HepG2 (cell line): ENCODE measurements around the gene ARL3. TPM values are rescaled to one million over a fixed set of nuclear protein-coding genes. Genes with fewer than 3 reads are reported as not detected.

ENCODE experiments used
- ATAC-seq: fragments of 200-7000 bp; cut with Tn5 transposase; 3 replicates; pipeline ENCODE4 v1.9.1; 2020; ENCODE audit warnings: mild to moderate bottlenecking, moderate library complexity
- BruUV-seq: library from RNA; stranded (reverse); fragments of 400-500 nt; replicated peaks from 2 replicates; lab custom pipeline; 2021; lab: Mats Ljungman, UMichigan
- CTCF ChIA-PET: fragments of 300-600 bp; formaldehyde crosslinking; extraction: SDS; loops from one replicate; lab custom pipeline; 2021; ENCODE audit warnings: low total read pairs, inconsistent platforms, low intra/inter-chr PET ratio; lab: Yijun Ruan, JAX
- POLR2A ChIA-PET: fragments of 350-600 bp; sonication (Branson Sonifier 250); formaldehyde crosslinking; loops from one replicate; lab custom pipeline; 2020; ENCODE audit warnings: antibody characterized with exemption, inconsistent platforms; lab: Yijun Ruan, JAX
- DNase-seq: peaks from one replicate; pipeline ENCODE4 v3.0.0-alpha.2; 2015; ENCODE audit warnings: low spot score
- FAIRE-seq: peaks from 3 replicates; lab custom pipeline; 2011; peaks lifted over from hg19 to GRCh38; lab: Jason Lieb, UNC
- H2AFZ ChIP-seq: one replicate; pipeline ENCODE4 v1.6.1; 2011; ENCODE audit warnings: low read length, inconsistent platforms
- H3K27ac ChIP-seq: fragments of 300-600 bp; 3 replicates; pipeline ENCODE4 v1.8.0; 2011; ENCODE audit warnings: mixed run types, mild to moderate bottlenecking, mixed read lengths, low read length, inconsistent platforms; ENCODE audit not compliant: insufficient read depth; ENCODE audit errors: extremely low read length
- H3K27me3 ChIP-seq, 2 experiments: fragments of 200-600 bp in 1 of 2; 2 replicates in 1 of 2; 3 replicates in 1 of 2; pipeline versions ENCODE4 v1.6.0 to v1.8.0; 2011; ENCODE audit warnings: low read length in 2 of 2, mild to moderate bottlenecking in 2 of 2, moderate library complexity in 2 of 2, inconsistent platforms in 1 of 2; ENCODE audit not compliant: insufficient read depth in 2 of 2, control insufficient read depth in 1 of 2
- H3K36me3 ChIP-seq, 2 experiments: fragments of 200-600 bp in 1 of 2; replicated peaks in 1 of 2; 2 replicates in 1 of 2; 3 replicates in 1 of 2; pipeline versions ENCODE4 v1.5.1 to v1.8.0; 2011; ENCODE audit warnings: low read length in 2 of 2, inconsistent platforms in 1 of 2; ENCODE audit not compliant: insufficient read depth in 2 of 2, control insufficient read depth in 1 of 2
- H3K4me1 ChIP-seq: 2 replicates; pipeline ENCODE4 v1.5.1; 2012; ENCODE audit warnings: low read length, inconsistent platforms; ENCODE audit not compliant: insufficient read depth
- H3K4me2 ChIP-seq: 2 replicates; pipeline ENCODE4 v1.6.0; 2011; ENCODE audit warnings: low read depth, low read length, inconsistent platforms
- H3K4me3 ChIP-seq, 3 experiments: fragments of 200-600 bp in 1 of 3; sonication (generic), shearing (Covaris generic) in 1 of 3; replicated peaks in 1 of 3; 2 replicates each; pipeline ENCODE4 v1.5.1; 2011 to 2016; ENCODE audit warnings: low read length in 3 of 3, inconsistent platforms in 2 of 3, low read depth in 2 of 3, mild to moderate bottlenecking in 2 of 3, control low read depth in 1 of 3, mixed read lengths in 1 of 3; ENCODE audit not compliant: insufficient read depth in 1 of 3
- H3K79me2 ChIP-seq: one replicate; pipeline ENCODE4 v1.6.1; 2011; ENCODE audit warnings: low read length, inconsistent platforms; ENCODE audit not compliant: insufficient read depth
- H3K9ac ChIP-seq: 2 replicates; pipeline ENCODE4 v1.6.0; 2011; ENCODE audit warnings: mild to moderate bottlenecking, low read depth, low read length, inconsistent platforms; ENCODE audit not compliant: insufficient read depth
- H3K9me3 ChIP-seq: 2 replicates; pipeline ENCODE4 v1.5.1; 2012; ENCODE audit warnings: mild to moderate bottlenecking, low read length
- H4K20me1 ChIP-seq: 2 replicates; pipeline ENCODE4 v1.6.0; 2011; ENCODE audit warnings: inconsistent platforms, mild to moderate bottlenecking, low read length, moderate library complexity; ENCODE audit not compliant: insufficient read depth
- KIAA2018 ChIP-seq: sonication (generic); formaldehyde crosslinking; IDR thresholded peaks from 2 replicates; pipeline ENCODE4 v1.5.0; 2020; ENCODE audit warnings: mild to moderate bottlenecking, missing genetic modification reagents, borderline replicate concordance
- KLF6 ChIP-seq: IDR thresholded peaks from 2 replicates; pipeline ENCODE4 v1.8.0; 2016; ENCODE audit warnings: missing biosample characterization, missing genetic modification reagents
- MAFG ChIP-seq: sonication (generic); formaldehyde crosslinking; IDR thresholded peaks from 2 replicates; pipeline ENCODE4 v1.5.1; 2020; ENCODE audit warnings: mild to moderate bottlenecking, missing genetic modification reagents
- MED1 ChIP-seq: sonication (generic); formaldehyde crosslinking; IDR thresholded peaks from 2 replicates; pipeline ENCODE4 v1.4.0; 2020; ENCODE audit warnings: missing genetic modification reagents
- MTERF4 ChIP-seq: sonication (generic); formaldehyde crosslinking; IDR thresholded peaks from 2 replicates; pipeline ENCODE4 v1.8.0; 2023; ENCODE audit warnings: mild to moderate bottlenecking, missing genetic modification reagents
- PHF8 ChIP-seq: sonication (generic); formaldehyde crosslinking; IDR thresholded peaks from 2 replicates; pipeline ENCODE4 v1.5.0; 2020; ENCODE audit warnings: missing genetic modification reagents
- ZNF816 ChIP-seq: sonication (generic); formaldehyde crosslinking; IDR thresholded peaks from 2 replicates; pipeline ENCODE4 v1.8.0; 2022; ENCODE audit warnings: missing genetic modification reagents, mild to moderate bottlenecking, borderline replicate concordance
- WGBS: methylation state at CpG from one replicate; pipeline ENCODE4 v1.1.6; 2017; ENCODE audit warnings: low lambda C conversion rate; 5-methylcytosine and 5-hydroxymethylcytosine counted together
- in situ Hi-C: cut with HindIII; loops from 2 replicates; pipeline ENCODE4 v1.10.0; 2017; ENCODE audit warnings: low pct_unique_long_range_greater_than_20kb; ENCODE audit not compliant: extremely low pct_ligation_motif_present
- intact Hi-C: fragments of 100-400 bp; cut with micrococcal nuclease; formaldehyde crosslinking; loops from one replicate; pipeline ENCODE4 v1.10.0; 2022; ENCODE audit not compliant: unreplicated experiment
- polyA plus RNA-seq, 8 experiments: library from polyadenylated mRNA; depleted of rRNA in 3 of 8; stranded (reverse) in 7 of 8; unstranded in 1 of 8; fragments of >200 nt; fragmentation: Illumina TruSeq in 4 of 8; extraction: Trizol in 4 of 8; gene quantifications; 2 replicates each; pipeline versions ENCODE4 v1.2.1 to v1.2.3, GENCODE V29; 2011 to 2016; ENCODE audit warnings: low read depth in 4 of 8, missing spikeins in 1 of 8, mixed read lengths in 1 of 8; ENCODE audit not compliant: insufficient read depth in 1 of 8
- total RNA-seq, 5 experiments: library from RNA; depleted of rRNA; stranded (reverse); fragments of >200 nt; fragmentation: Illumina TruSeq; extraction: Trizol; gene quantifications; 2 replicates each; pipeline ENCODE4 v1.2.3, GENCODE V29; 2016; ENCODE audit warnings: low read depth in 1 of 5

ARL3 gene
- total and polyA plus RNA-seq, 2 of the 13 experiments (the other 11 are each of a cell fraction or from before 2014, with no cell fraction given): 5.2 to 6.6 TPM

DNA sequence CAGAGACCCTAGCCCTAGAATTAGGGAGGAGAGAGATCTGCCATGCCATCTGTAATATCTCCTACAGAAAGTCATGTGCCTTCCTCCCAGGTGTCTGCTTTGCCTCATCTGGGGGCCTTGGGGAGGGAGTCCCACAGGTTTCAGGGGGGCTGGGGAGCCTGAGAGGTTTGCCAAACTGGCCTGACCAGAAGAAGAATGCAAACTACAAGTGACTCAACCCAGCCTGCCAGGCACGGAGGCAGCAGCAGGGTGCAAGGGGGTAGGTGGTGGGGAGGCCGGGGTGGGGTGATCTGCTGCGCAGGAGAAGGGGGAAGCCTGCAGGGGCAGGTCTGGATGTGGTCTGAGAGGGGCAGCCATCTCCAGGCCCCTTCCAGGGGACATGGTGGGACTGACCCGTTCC, 79.5 kb downstream of the ARL3 start:
- no peak overlapping the region for H2AFZ ChIP-seq
- no peak for DNase-seq
- no peak overlapping the region for H3K4me3 ChIP-seq
- ATAC-seq: no peak; the same call in 1 of the 3 replicates
- no peaks in the 10 kb centered on the region for H3K79me2 ChIP-seq
- TF ChIP-seq MED1 (CRISPR knock-in tag) (no peak), MAFG (CRISPR knock-in tag) (no peak), KLF6 (CRISPR knock-in tag) (no peak), ZNF816 (CRISPR knock-in tag) (no peak), PHF8 (CRISPR knock-in tag) (no peak), KIAA2018 (no peak), MTERF4 (CRISPR knock-in tag) (no peak)
- no peak for FAIRE-seq
- ChIA-PET CTCF (no interaction called here), POLR2A (no interaction called here)
- in situ Hi-C loops: no loop called here
- 43% methylated on average over 4 of the region's 4 CpGs for WGBS
- H3K27me3 ChIP-seq: no peaks in the 10 kb centered on the region
- H4K20me1 ChIP-seq: no peaks in the 10 kb centered on the region
- no TSS peak for BruUV-seq
- no peaks in the 10 kb centered on the region; a peak in 1 of 5 replicates for H3K36me3 ChIP-seq
- H3K27ac ChIP-seq: no peak overlapping the region
- H3K9ac ChIP-seq: no peak overlapping the region
- H3K4me2 ChIP-seq: peak overlapping the region; percentile 21; the same call in 1 of the 2 replicates
- peaks cover 47% of the 10 kb centered on the region for H3K4me1 ChIP-seq
- intact Hi-C loops: no loop called here
- no peaks in the 10 kb centered on the region for H3K9me3 ChIP-seq
